ENCODE measurements around the gene TANK.

- TF ChIP-seq CTCF (conservative IDR thresholded peaks at IDR 0.05), result no peak
- no peak for TF ChIP-seq ZFX (IDR thresholded peaks at IDR 0.05)
These were observed 86.1 kb downstream of the TANK start for GRCh38 chr2:161246281-161246680.

All from C4-2B (cell line).